NB4 (cell line): ENCODE data around the gene GLRX2.

Experiments used
- CTCF ChIP-seq: IDR thresholded peaks from one replicate; pipeline ENCODE4 v1.5.1; 2012; ENCODE audit warnings: low read depth, low read length
- MYC ChIP-seq: IDR thresholded peaks from 2 replicates; pipeline ENCODE4 v1.6.1; 2011; ENCODE audit warnings: low read depth, low read length
- POLR2A ChIP-seq: IDR thresholded peaks from 2 replicates; pipeline ENCODE4 v1.6.1; 2011; ENCODE audit warnings: mild to moderate bottlenecking; ENCODE audit not compliant: insufficient read length; ENCODE audit errors: extremely low read depth

DNA sequence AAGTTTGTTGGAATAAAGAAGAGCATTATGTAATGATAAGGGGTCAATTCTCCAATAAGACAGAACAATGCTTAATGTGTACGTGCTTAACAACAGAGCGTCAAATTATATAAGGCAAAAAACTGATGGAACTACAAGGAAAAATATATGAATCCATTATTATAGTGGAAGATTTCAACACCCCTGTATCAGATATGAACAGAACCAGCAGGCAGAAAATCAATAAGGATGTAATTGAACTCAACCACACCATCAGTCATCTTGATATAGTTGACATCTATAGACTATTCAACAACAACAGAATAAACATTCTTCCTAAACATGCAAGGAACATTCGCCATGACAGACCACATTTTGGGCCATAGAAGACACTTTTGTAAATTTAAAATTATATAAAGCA is 13.0 kb upstream of the GLRX2 start:
- TF ChIP-seq CTCF, result no peak
- no peak for TF ChIP-seq POLR2A
- TF ChIP-seq MYC, result no peak
